HCT116 (cell line): ENCODE results near the gene MIF4GD. TPM values are rescaled to one million over a fixed set of nuclear protein-coding genes. Genes with fewer than 3 reads are reported as not detected.

Experiments
- ATAC-seq: fragments of 200-7000 bp; cut with Tn5 transposase; 2 replicates; pipeline ENCODE4 v1.9.1; 2020; ENCODE audit warnings: mild to moderate bottlenecking, moderate library complexity
- BruUV-seq: library from RNA; stranded (reverse); fragments of 400-500 nt; replicated peaks from 2 replicates; lab custom pipeline; 2021; lab: Mats Ljungman, UMichigan
- CTCF ChIA-PET: fragments of 300-600 bp; sonication (Branson Sonifier 250); formaldehyde crosslinking; loops from one replicate; lab custom pipeline; 2021; ENCODE audit warnings: antibody characterized with exemption; lab: Charles Lee
- POLR2A ChIA-PET: fragments of 300-600, 350-600 bp; sonication (Branson Sonifier 250); formaldehyde crosslinking; loops from one replicate; lab custom pipeline; 2021; ENCODE audit warnings: antibody characterized with exemption; lab: Charles Lee
- RAD21 ChIA-PET, 2 experiments: fragments of 300-600 bp; sonication (Branson Sonifier 250); formaldehyde crosslinking; loops; one replicate each; lab custom pipeline; 2023; ENCODE audit warnings: low total read pairs in 2 of 2; ENCODE audit not compliant: uncharacterized antibody in 2 of 2, unreplicated experiment in 2 of 2, low non-redundant PET in 1 of 2; lab: Charles Lee
- DNase-seq: peaks from one replicate; pipeline ENCODE4 v3.0.0-alpha.2; 2010; ENCODE audit warnings: low read depth, low spot score
- H2AFZ ChIP-seq: fragments of 200-600 bp; shearing (Covaris generic), sonication (generic); 2 replicates; pipeline ENCODE4 v1.6.1; 2017; ENCODE audit warnings: low read depth, mixed run types, mixed read lengths, antibody characterized with exemption, low read length; ENCODE audit not compliant: poor library complexity, severe bottlenecking
- H3K27ac ChIP-seq: 2 replicates; pipeline ENCODE4 v1.5.1; 2012; ENCODE audit warnings: low read depth, low read length
- H3K27me3 ChIP-seq: fragments of 200-600 bp; sonication (generic); 2 replicates; pipeline ENCODE4 v1.6.1; 2016; ENCODE audit warnings: mixed run types, low read length, mixed read lengths; ENCODE audit not compliant: insufficient read depth
- H3K36me3 ChIP-seq, 2 experiments: fragments of 200-500 bp in 1 of 2; fragments of 200-600 bp in 1 of 2; sonication (Bioruptor generic) in 1 of 2; sonication (generic) in 1 of 2; 2 replicates each; pipeline versions ENCODE4 v1.5.1 to v1.6.1; 2014 to 2016; ENCODE audit warnings: low read length in 2 of 2, inconsistent platforms in 1 of 2, mixed read lengths in 1 of 2, mixed run types in 1 of 2; ENCODE audit not compliant: insufficient read depth in 2 of 2, control insufficient read depth in 1 of 2
- H3K4me1 ChIP-seq, 2 experiments: fragments of 200-600 bp in 1 of 2; sonication (generic) in 1 of 2; 2 replicates each; pipeline versions ENCODE4 v1.5.1 to v1.6.1; 2012 to 2017; ENCODE audit warnings: low read length in 2 of 2, inconsistent platforms in 1 of 2, mild to moderate bottlenecking in 1 of 2, mixed read lengths in 1 of 2, mixed run types in 1 of 2, moderate library complexity in 1 of 2; ENCODE audit not compliant: insufficient read depth in 2 of 2, control insufficient read depth in 1 of 2
- H3K4me2 ChIP-seq: fragments of 200-600 bp; sonication (generic); 2 replicates; pipeline ENCODE4 v1.6.1; 2017; ENCODE audit warnings: mixed run types, low read length, mixed read lengths
- H3K4me3 ChIP-seq, 2 experiments: fragments of 200-600 bp in 1 of 2; sonication (generic) in 1 of 2; replicated peaks in 1 of 2; 2 replicates each; pipeline ENCODE4 v1.5.1; 2011 to 2016; ENCODE audit warnings: low read length in 2 of 2, control low read depth in 1 of 2, low read depth in 1 of 2, mild to moderate bottlenecking in 1 of 2, mixed read lengths in 1 of 2, mixed run types in 1 of 2
- H3K79me2 ChIP-seq: fragments of 200-600 bp; sonication (generic); 2 replicates; pipeline ENCODE4 v1.6.1; 2017; ENCODE audit warnings: mild to moderate bottlenecking, mixed run types, low read length, moderate library complexity, mixed read lengths; ENCODE audit not compliant: insufficient read depth
- H3K9ac ChIP-seq: fragments of 200-600 bp; sonication (generic); 2 replicates; pipeline ENCODE4 v1.6.1; 2016; ENCODE audit warnings: low read length, mixed read lengths
- H3K9me2 ChIP-seq: fragments of 200-600 bp; sonication (generic), shearing (Covaris generic); 2 replicates; pipeline ENCODE4 v1.6.1; 2017; ENCODE audit warnings: mixed run types, mild to moderate bottlenecking, moderate library complexity; ENCODE audit not compliant: insufficient read depth
- H3K9me3 ChIP-seq, 2 experiments: fragments of 200-500 bp in 1 of 2; fragments of 200-600 bp in 1 of 2; sonication (Bioruptor generic) in 1 of 2; sonication (generic) in 1 of 2; 2 replicates each; pipeline ENCODE4 v1.6.1; 2014 to 2017; ENCODE audit warnings: low read length in 2 of 2, mixed read lengths in 2 of 2, inconsistent platforms in 1 of 2, low read depth in 1 of 2, mild to moderate bottlenecking in 1 of 2, mixed run types in 1 of 2, moderate library complexity in 1 of 2; ENCODE audit not compliant: control insufficient read depth in 1 of 2, insufficient read depth in 1 of 2
- H4K20me1 ChIP-seq: fragments of 200-600 bp; sonication (generic), shearing (Covaris generic); 2 replicates; pipeline ENCODE4 v1.6.1; 2017; ENCODE audit warnings: mixed run types, mild to moderate bottlenecking, moderate library complexity; ENCODE audit not compliant: insufficient read depth
- CBX3 ChIP-seq: IDR thresholded peaks from 2 replicates; pipeline ENCODE4 v1.6.1; 2012; ENCODE audit warnings: low read depth
- EZH2 ChIP-seq: fragments of 200-600 bp; sonication (generic); IDR thresholded peaks from 2 replicates; pipeline ENCODE4 v1.6.1; 2017; ENCODE audit warnings: antibody characterized with exemption, mixed run types
- EZH2phosphoT487 ChIP-seq: fragments of 200-600 bp; IDR thresholded peaks from 2 replicates; pipeline ENCODE4 v1.6.1; 2018; ENCODE audit warnings: antibody characterized with exemption, borderline replicate concordance
- FOSL1 ChIP-seq: IDR thresholded peaks from 2 replicates; pipeline ENCODE4 v1.6.1; 2012; ENCODE audit warnings: low read depth
- RAD21 ChIP-seq: IDR thresholded peaks from 2 replicates; pipeline ENCODE4 v1.6.1; 2012; ENCODE audit warnings: low read depth, mild to moderate bottlenecking
- SIN3A ChIP-seq: IDR thresholded peaks from 2 replicates; pipeline ENCODE4 v1.6.1; 2012; ENCODE audit warnings: low read depth
- SP1 ChIP-seq: IDR thresholded peaks from 2 replicates; pipeline ENCODE4 v1.6.1; 2012; ENCODE audit warnings: low read depth
- SRF ChIP-seq: IDR thresholded peaks from 2 replicates; pipeline ENCODE4 v1.6.1; 2012; ENCODE audit warnings: low read depth
- YY1 ChIP-seq: IDR thresholded peaks from 2 replicates; pipeline ENCODE4 v1.6.1; 2011; ENCODE audit warnings: low read length, low read depth, moderate library complexity, mild to moderate bottlenecking; ENCODE audit not compliant: insufficient replicate concordance; ENCODE audit errors: extremely low read depth
- ZFX ChIP-seq: fragments of 450-650 bp; IDR thresholded peaks from 2 replicates; pipeline ENCODE4 v1.6.1; 2017
- intact Hi-C: fragments of 100-400 bp; cut with micrococcal nuclease; formaldehyde crosslinking; loops from 2 replicates; pipeline ENCODE4 v1.10.0; 2022
- total RNA-seq: library from RNA; stranded (reverse); gene quantifications from one replicate; pipeline ENCODE4 v1.2.1, GENCODE V29; 2021; ENCODE audit not compliant: unreplicated experiment
- TF ChIP-seq, protein P1 (sequence below): IDR thresholded peaks from 2 replicates; pipeline ENCODE4 v1.6.1; 2012
- TF ChIP-seq, protein P2 (sequence below): IDR thresholded peaks from 2 replicates; pipeline ENCODE4 v1.6.1; 2011; ENCODE audit warnings: mild to moderate bottlenecking, low read length, moderate library complexity; ENCODE audit not compliant: insufficient replicate concordance; ENCODE audit errors: extremely low read depth
- TF ChIP-seq, protein P3 (sequence below): IDR thresholded peaks from 2 replicates; pipeline ENCODE4 v1.6.1; 2012

MIF4GD gene
- total RNA-seq, 1 experiment from 2014 or later, result 35.2 TPM

DNA sequence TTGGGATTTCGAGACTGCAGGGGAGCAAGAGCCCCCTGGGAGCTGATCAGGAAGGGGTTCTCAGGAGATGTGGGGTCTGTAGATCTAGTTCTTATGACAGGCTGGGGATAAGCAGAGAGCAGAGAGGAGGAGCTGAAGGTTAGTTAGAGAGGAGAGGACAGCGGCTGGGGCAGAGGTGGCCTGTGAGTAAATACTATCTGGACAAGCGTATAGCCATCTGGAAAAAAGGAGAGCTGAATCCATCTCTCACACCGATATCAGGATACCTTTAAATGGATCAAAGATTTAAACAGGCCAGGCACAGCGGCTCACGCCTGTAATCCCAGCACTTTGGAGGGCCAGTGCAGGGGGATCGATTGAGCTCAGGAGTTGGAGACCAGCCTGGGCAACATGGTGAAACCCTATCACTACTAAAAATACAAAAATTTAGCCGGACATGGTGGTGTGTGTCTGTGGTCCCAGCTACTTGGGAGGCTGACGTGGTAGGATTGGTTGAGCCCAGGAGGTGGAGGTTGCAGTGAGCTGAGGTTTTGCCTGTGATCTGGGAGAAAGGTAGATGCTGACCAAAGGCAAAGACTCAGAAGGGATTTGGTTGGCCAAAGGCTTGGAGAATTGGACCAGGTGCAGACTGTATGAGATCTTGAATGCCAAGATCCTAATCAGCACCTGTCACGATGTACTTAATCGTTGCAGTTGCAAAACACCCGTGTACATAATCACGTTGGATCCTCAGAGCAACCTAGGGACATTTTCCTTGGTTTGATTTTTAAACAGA lies 37.1 kb upstream of the MIF4GD start:
- peaks cover 7 to 21% of the 10 kb centered on the region in 2 experiments for H3K4me1 ChIP-seq
- no peak for TF ChIP-seq EZH2
- no peak for TF ChIP-seq FOSL1
- no peak for TF ChIP-seq RAD21
- TF ChIP-seq CBX3, result no peak
- no peak for TF ChIP-seq YY1
- no peak for TF ChIP-seq SP1
- no peak for TF ChIP-seq SRF
- TF ChIP-seq, protein P1, sequence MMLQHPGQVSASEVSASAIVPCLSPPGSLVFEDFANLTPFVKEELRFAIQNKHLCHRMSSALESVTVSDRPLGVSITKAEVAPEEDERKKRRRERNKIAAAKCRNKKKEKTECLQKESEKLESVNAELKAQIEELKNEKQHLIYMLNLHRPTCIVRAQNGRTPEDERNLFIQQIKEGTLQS, result no peak
- TF ChIP-seq, protein P2, sequence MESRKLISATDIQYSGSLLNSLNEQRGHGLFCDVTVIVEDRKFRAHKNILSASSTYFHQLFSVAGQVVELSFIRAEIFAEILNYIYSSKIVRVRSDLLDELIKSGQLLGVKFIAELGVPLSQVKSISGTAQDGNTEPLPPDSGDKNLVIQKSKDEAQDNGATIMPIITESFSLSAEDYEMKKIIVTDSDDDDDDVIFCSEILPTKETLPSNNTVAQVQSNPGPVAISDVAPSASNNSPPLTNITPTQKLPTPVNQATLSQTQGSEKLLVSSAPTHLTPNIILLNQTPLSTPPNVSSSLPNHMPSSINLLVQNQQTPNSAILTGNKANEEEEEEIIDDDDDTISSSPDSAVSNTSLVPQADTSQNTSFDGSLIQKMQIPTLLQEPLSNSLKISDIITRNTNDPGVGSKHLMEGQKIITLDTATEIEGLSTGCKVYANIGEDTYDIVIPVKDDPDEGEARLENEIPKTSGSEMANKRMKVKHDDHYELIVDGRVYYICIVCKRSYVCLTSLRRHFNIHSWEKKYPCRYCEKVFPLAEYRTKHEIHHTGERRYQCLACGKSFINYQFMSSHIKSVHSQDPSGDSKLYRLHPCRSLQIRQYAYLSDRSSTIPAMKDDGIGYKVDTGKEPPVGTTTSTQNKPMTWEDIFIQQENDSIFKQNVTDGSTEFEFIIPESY, result no peak
- no peak for TF ChIP-seq EZH2phosphoT487
- TF ChIP-seq ZFX, result no peak
- TF ChIP-seq SIN3A, result no peak
- TF ChIP-seq, protein P3, sequence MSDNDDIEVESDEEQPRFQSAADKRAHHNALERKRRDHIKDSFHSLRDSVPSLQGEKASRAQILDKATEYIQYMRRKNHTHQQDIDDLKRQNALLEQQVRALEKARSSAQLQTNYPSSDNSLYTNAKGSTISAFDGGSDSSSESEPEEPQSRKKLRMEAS, result no peak
- POLR2A ChIA-PET, result no interaction called here
- no peak overlapping the region for H3K27ac ChIP-seq
- ATAC-seq (no peak), DNase-seq (no peak)
- no peaks in the 10 kb centered on the region for H3K79me2 ChIP-seq
- H3K4me3 ChIP-seq, result no peak overlapping the region
- no peaks in the 10 kb centered on the region for H3K27me3 ChIP-seq
- RAD21 ChIA-PET, result interaction anchor here in 1 of 2 experiments (0.6 to 0.9 kb wide), 2 partner anchors 8 to 15 kb away, joined by 4 read pairs; no protein-coding TSS in a partner anchor
- no peaks in the 10 kb centered on the region for H3K9me2 ChIP-seq
- CTCF ChIA-PET, result no interaction called here
- H3K4me2 ChIP-seq, result no peak overlapping the region
- H3K9me3 ChIP-seq, result no peaks in the 10 kb centered on the region
- H4K20me1 ChIP-seq, result no peaks in the 10 kb centered on the region
- H2AFZ ChIP-seq, result no peak overlapping the region
- intact Hi-C loops, result no loop called here
- BruUV-seq, result no TSS peak
- H3K36me3 ChIP-seq, result no peaks in the 10 kb centered on the region
- H3K9ac ChIP-seq, result no peak overlapping the region
